Activated T-cell treated with anti-CD3 and anti-CD28 coated beads for 48 hours (primary cell): ENCODE results near the gene NFKB2.

ENCODE experiments used
- DNase-seq: peaks from one replicate; pipeline ENCODE4 v3.0.0-alpha.2; 2020; ENCODE audit warnings: low read depth

NFKB2 gene

GRCh38 chr10:102451105-102451969, 55.8 kb downstream of the NFKB2 start, which contains the start of gene C10orf95:
TSS of gene C10orf95 (minus strand) at chr10:102451543. CDS start at chr10:102451093, 450 bp downstream.
- no peak for DNase-seq
